ENCODE results near the gene DCTN2.

Gene DCTN2

DNA sequence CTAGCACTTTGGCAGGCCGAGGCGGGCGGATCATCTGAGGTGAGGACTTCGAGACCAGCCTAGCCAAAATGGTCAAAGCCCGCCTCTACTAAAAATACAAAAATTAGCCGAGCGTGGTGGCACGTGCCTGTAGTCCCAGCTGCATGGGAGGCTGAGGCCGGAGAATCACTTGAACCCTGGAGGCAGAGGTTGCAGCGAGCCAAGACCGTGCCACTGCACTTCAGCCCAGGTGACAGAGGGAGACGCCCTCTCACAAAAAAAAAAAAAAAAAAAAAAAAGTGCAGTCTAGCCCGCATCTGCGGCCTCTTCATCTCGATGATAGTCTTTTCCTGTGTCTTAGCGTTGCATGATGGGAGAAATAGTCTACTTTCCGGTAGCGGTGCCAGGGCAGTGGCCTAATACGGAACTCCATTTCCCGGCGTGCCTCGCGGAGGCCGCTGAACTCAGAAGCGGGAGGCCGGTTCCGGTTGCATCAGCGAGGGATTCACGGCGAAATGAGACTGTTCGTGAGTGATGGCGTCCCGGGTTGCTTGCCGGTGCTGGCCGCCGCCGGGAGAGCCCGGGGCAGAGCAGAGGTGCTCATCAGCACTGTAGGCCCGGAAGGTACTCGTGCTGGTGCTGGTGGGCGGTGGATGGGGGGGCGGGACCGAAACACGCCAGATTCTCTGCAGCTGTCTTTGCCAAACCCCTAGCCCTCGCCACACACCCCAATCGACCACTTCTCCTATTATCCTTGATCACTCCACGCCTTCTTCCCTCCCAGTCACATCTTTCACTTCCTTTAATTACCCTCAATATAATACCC lies 59.2 kb downstream of the DCTN2 start, which contains the start of gene MARS1:
TSS of gene MARS1 (plus strand) at position 472 of the 805 bp plus-strand sequence. CDS start at position 495, 23 bp downstream.
- peak; percentile 78 to 99 (median 90) for DNase-seq

DNA sequence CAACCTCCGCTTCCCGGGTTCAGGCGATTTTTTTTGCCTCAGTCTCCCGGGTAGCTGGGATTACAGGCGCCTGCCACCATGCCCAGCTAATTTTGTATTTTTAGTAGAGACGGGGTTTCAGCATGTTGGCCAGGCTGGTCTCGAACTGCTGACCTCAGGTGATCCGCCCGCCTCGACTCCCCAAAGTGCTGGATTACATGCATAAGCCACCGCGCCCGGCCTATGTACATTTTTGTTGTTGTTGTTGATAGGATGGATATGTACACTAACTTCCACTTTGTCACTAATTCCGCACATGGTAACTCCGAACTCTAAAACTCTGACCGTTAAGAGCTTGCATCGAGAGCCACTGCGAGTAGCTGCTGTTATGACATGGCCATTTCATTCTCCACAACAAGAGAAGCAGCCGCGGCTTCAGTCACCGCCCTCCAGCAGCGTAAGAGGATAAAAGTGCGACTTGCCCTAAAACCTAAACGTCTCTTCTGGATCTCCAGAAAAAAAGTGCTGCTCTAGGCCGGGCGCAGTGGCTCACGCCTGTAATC lies 59.9 kb downstream of the DCTN2 start:
- DNase-seq = no peak

DNA sequence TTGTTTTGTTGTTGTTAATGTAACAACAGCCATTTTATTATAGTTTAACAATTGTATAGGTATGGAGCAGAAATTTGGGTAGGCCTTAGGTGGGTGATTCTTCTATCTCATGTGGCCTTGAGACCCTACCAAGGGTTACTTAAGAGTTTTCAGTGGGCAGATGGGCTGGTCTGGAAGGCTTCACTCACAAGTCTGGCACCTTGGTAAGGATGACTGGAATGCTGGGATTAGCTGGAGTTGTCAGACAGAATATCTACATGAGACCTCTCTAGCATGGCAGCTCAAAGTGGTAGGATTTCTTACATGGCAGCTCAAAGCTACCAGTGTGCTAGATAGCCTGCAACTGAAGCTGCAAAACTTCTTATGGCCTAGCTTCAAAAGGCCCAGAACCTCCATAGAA lies 61.3 kb downstream of the DCTN2 start:
- no peak for DNase-seq

DNA sequence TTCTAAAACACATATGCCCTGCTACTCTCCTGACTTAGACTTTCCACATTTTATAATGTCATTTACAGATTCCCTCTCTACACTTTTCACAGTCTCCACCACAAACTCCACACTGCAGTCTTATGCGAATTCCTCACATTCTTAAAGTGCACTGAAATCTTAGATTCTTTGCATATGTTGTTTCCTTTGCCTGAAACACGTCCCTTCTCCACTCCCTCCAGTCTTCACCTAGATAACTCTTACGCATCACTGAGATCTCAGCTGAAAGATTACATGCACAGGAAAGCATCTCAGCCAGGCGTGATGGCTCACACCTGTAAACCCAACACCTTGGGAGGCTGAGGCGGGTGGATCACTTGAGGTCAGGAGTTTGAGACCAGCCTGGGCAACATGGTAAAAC lies 63.5 kb downstream of the DCTN2 start:
- DNase-seq = no peak

DNA sequence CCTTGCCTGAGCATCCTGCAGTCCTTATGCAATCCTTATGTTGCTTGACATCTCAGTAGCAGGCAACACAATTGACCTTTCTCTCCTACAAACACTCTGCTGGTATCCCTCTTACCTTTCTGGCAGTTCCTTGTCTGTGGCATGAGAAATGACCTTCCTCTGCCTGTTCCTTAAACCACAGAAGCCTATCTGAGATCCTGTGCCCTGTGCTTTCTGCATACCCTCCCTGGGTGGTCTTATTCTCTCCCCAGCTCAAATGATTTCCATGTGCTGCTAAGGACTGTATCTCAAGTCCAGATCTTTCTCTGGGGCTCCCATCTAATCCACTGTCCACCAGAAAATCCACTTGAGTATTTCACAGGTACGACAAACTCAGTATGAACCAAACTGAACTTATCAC lies 65.3 kb downstream of the DCTN2 start:
- DNase-seq = no peak

Measured in T-helper 2 cell (primary cell).